Heart left ventricle (tissue), 16 donors: ENCODE results near the gene SAPCD1. TPM values are rescaled to one million over a fixed set of nuclear protein-coding genes. Genes with fewer than 3 reads are reported as not detected.

Source experiments
- ATAC-seq, 4 donors: fragments of 200-7000 bp; cut with Tn5 transposase; one replicate each; pipeline ENCODE4 v1.9.1; 2020 to 2022; ENCODE audit warnings: moderate library complexity in 4 of 4, mild to moderate bottlenecking in 3 of 4, moderate number of reproducible peaks in 1 of 4
- DNase-seq, 5 donors: peaks; one replicate each; pipeline ENCODE4 v3.0.0-alpha.2; 2020
- H3K27ac ChIP-seq, 12 donors: fragments of 200-600 bp; sonication (generic) in 4 of 12; one replicate each; pipeline versions ENCODE4 v1.5.0 to v1.8.0; 2016 to 2022; ENCODE audit warnings: mild to moderate bottlenecking in 2 of 12
- H3K27me3 ChIP-seq, 9 donors: fragments of 200-600 bp; sonication (generic) in 2 of 9; one replicate each; pipeline versions ENCODE4 v1.5.1 to v1.8.0; 2016 to 2022; ENCODE audit warnings: mild to moderate bottlenecking in 3 of 9
- H3K36me3 ChIP-seq, 9 donors: fragments of 200-600 bp; sonication (generic) in 2 of 9; one replicate each; pipeline versions ENCODE4 v1.5.0 to v1.8.0; 2018 to 2022; ENCODE audit warnings: mild to moderate bottlenecking in 2 of 9
- H3K4me1 ChIP-seq, 12 donors: fragments of 200-600 bp; sonication (generic) in 4 of 12; one replicate each; pipeline versions ENCODE4 v1.5.0 to v1.8.0; 2016 to 2022; ENCODE audit warnings: mild to moderate bottlenecking in 3 of 12
- H3K4me3 ChIP-seq, 12 donors: fragments of 200-600 bp; sonication (generic) in 4 of 12; one replicate each; pipeline versions ENCODE4 v1.5.0 to v1.8.0; 2017 to 2022; ENCODE audit warnings: mild to moderate bottlenecking in 9 of 12, moderate library complexity in 4 of 12
- H3K9me3 ChIP-seq, 12 donors: fragments of 200-600 bp; sonication (generic) in 4 of 12; one replicate each; pipeline versions ENCODE4 v1.5.0 to v1.8.0; 2016 to 2022; ENCODE audit warnings: mild to moderate bottlenecking in 1 of 12
- CTCF ChIP-seq, 12 donors: fragments of 200-600 bp; sonication (generic) in 4 of 12; IDR thresholded peaks; one replicate each; pipeline versions ENCODE4 v1.5.0 to v1.8.0; 2018 to 2022; ENCODE audit warnings: antibody characterized with exemption in 12 of 12, mild to moderate bottlenecking in 5 of 12
- POLR2A ChIP-seq, 2 donors: fragments of 450-650 bp; IDR thresholded peaks; one replicate each; pipeline ENCODE4 v1.6.1; 2017; ENCODE audit warnings: antibody characterized with exemption in 2 of 2, mild to moderate bottlenecking in 2 of 2, moderate library complexity in 2 of 2
- WGBS, 4 donors: extraction: QIAGEN DNeasy Blood & Tissue Kit in 2 of 4; methylation state at CpG; one replicate each; pipeline versions ENCODE4 v1.1.5 to v1.1.7; 2013 to 2018; 5-methylcytosine and 5-hydroxymethylcytosine counted together
- intact Hi-C, 10 donors: fragments of 100-400 bp; cut with DNase I; formaldehyde crosslinking; loops; one replicate each; pipeline versions ENCODE4 v1.11.1 to v1.14.2; 2022
- polyA plus RNA-seq, 2 donors: library from polyadenylated mRNA; stranded (reverse); fragments of 200-250 nt; gene quantifications; one replicate each; pipeline ENCODE4 v1.2.3, GENCODE V29; 2013
- total RNA-seq, 9 donors: library from RNA; depleted of rRNA in 2 of 9; stranded (reverse); fragments of >200 nt in 2 of 9; fragmentation: NEBNext Ultra II Directional in 3 of 9; extraction: Animal tissue kit (Norgen Biotek cat#: 25700) in 3 of 9; gene quantifications; one replicate each; pipeline versions ENCODE4 v1.1.0 to v1.2.4, GENCODE V29; 2016 to 2023
- donor health status: ischemic (EF 13 %, LVEDD 7.1; RV severe dilation, severe dysfunction).
- donor health status: healthy with polysubstance abuse.
- donor health status: DM: no; HTN: yes; CAD: no.
- donor health status: DM: no; HTN: no; CAD: no.
- donor health status: ischemic (EF 25% LVEDD 6.9; RV normal size, moderate dysfunction).
- donor health status: ischemic (EF 25% LVEDD 5.7; RV mildly dilated, moderate dysfunction).
- donor health status: healthy.
- donor health status: DM: yes; HTN: yes; CAD: no.
- donor health status: ischemic (EF 35%, LVEDD 5.7; RV mildly dilated, moderate dysfunction).
- donor health status: nonischemic (EF 11% LVEDD 7.7; RV severe dilation, severe dysfunction).
- donor health status: DM: yes; HTN: yes; CAD: no.
- donor health status: PGD.
- donor health status: ischemic (EF 29% LVEDD 5.4; RV normal size, mild dysfunction).
- donor health status: nonischemic (EF 23%, LVEDD 6.1; RV moderate dilation, normal function).

Gene SAPCD1
- total and polyA plus RNA-seq, 11 donors: 0.35 to 1.5 (median 0.73) TPM; not detected in 6

DNA sequence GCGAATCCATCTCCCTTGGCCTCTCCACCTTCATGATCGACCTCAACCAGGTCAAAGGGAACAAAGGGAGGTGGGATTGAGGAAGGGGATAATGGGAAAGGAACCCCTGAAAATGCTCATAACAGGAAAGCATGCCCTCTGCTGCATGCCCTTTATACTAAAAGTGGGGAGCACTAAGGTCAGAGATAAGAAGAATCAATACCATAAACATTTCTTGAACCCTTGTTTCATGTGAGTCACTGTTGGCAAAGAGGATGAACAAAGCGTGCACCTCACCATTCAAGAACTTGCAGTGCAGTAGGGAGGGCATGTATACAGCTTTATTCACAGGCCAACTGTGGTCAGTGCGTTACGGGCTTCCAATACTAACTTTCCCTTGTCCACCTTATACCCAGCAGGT lies 1.7 kb upstream of the SAPCD1 start:
- H3K9me3 ChIP-seq: no peaks in the 10 kb centered on the region
- no peaks in the 10 kb centered on the region for H3K27me3 ChIP-seq
- DNase-seq: no peak
- 89 to 97% (median 93%) methylated on average over 5 of the region's 5 CpGs for WGBS, 4 donors
- no peak for TF ChIP-seq CTCF (IDR thresholded peaks at IDR 0.05)
- TF ChIP-seq POLR2A (IDR thresholded peaks at IDR 0.05): no peak
- peaks cover 0 to 14% (median 2%) of the 10 kb centered on the region in 12 donors for H3K4me1 ChIP-seq
- H3K4me3 ChIP-seq: no peak overlapping the region
- intact Hi-C loops: loop anchor here in 3 of 10 donors (5.0 to 10.0 kb wide), 3 partner anchors 33 to 78 kb away; partner anchors contain the start of genes LY6G5C (in 2 of the 3) and DDAH2 (in 1 of the 3)
- H3K27ac ChIP-seq: no peak overlapping the region
- ATAC-seq: no peak
- peaks cover 0 to 29% (median 0%) of the 10 kb centered on the region in 9 donors for H3K36me3 ChIP-seq

- intact Hi-C loops: loop anchor here in 3 of 10 donors (5.0 to 10.0 kb wide), 3 partner anchors 34 to 79 kb away; partner anchors contain the start of genes LY6G5C (in 2 of the 3) and DDAH2 (in 1 of the 3)
- H3K27ac ChIP-seq: no peak overlapping the region
- DNase-seq (no peak), ATAC-seq (no peak)
- H3K27me3 ChIP-seq: no peaks in the 10 kb centered on the region
- WGBS, 4 donors: 91 to 99% (median 97%) methylated on average over 8 of the region's 8 CpGs
- TF ChIP-seq POLR2A (IDR thresholded peaks at IDR 0.05): no peak
- TF ChIP-seq CTCF (IDR thresholded peaks at IDR 0.05): no peak
- peaks cover 0 to 19% (median 3%) of the 10 kb centered on the region in 12 donors for H3K4me1 ChIP-seq
- no peak overlapping the region for H3K4me3 ChIP-seq
- no peaks in the 10 kb centered on the region for H3K9me3 ChIP-seq
- peaks cover 0 to 29% (median 0%) of the 10 kb centered on the region in 9 donors for H3K36me3 ChIP-seq
These were observed 1.1 kb upstream of the SAPCD1 start for GRCh38 chr6:31761343-31761742.

DNA sequence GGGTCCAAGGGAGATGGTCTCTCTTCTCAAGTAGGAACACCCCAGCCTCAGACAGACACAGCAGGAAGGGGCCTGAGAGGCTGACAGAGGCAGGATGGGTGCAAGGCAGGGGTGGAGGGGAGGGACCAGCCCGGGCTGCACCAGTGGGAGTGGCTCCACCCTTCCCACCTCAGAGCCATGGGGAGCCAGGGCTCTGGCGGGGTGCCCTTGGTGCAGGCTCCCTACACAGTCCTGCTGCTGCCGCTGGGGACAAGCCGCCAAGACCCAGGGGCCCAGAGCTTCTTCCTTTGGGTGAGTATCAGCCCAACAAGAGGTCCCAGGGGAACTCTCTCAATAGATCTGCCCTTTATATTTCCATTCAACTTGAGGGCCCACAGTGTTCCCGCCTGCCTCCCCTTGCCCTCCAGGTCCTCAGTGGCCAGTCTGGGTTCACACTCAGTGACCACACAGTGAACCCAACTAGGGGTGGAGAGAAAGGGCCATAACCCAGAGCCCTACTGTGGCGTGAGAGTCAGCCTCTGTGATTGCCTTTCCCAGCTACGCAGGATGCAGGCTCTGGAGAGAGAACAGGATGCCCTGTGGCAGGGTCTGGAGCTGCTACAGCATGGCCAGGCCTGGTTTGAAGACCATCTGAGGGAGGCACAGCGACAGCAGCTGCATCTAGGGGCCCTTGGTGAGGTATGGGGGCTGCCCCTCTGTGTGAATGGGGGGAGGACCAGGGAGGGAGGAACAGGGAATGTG lies 592 bp downstream of the SAPCD1 start:
- H3K9me3 ChIP-seq: no peaks in the 10 kb centered on the region
- H3K27ac ChIP-seq: peak overlapping the region in 1 of 12 donors; percentile 47
- TF ChIP-seq POLR2A (IDR thresholded peaks at IDR 0.05) (no peak), CTCF (IDR thresholded peaks at IDR 0.05) (no peak)
- intact Hi-C loops: loop anchor here in 3 of 10 donors (5.0 to 10.0 kb wide), 3 partner anchors 36 to 81 kb away; partner anchors contain the start of genes LY6G5C (in 2 of the 3) and DDAH2 (in 1 of the 3)
- H3K4me1 ChIP-seq: peaks cover 0 to 21% (median 6%) of the 10 kb centered on the region in 12 donors
- peaks cover 0 to 29% (median 0%) of the 10 kb centered on the region in 9 donors for H3K36me3 ChIP-seq
- ATAC-seq (peak in 1 of 4 donors; percentile 4), DNase-seq (no peak)
- WGBS, 4 donors: 57 to 69% (median 63%) methylated on average over 6 to 8 of the region's 8 CpGs
- H3K27me3 ChIP-seq: no peaks in the 10 kb centered on the region
- H3K4me3 ChIP-seq: no peak overlapping the region

- no peaks in the 10 kb centered on the region for H3K27me3 ChIP-seq
- no peak overlapping the region for H3K4me3 ChIP-seq
- WGBS, 4 donors: 0 to 16% (median 3%) methylated on average over 1 of the region's 1 CpG
- intact Hi-C loops: loop anchor here in 3 of 10 donors (5.0 to 10.0 kb wide), 3 partner anchors 36 to 81 kb away; partner anchors contain the start of genes LY6G5C (in 2 of the 3) and DDAH2 (in 1 of the 3)
- TF ChIP-seq CTCF (IDR thresholded peaks at IDR 0.05) (peak in 1 of 12 donors; percentile 11), POLR2A (IDR thresholded peaks at IDR 0.05) (no peak)
- no peaks in the 10 kb centered on the region for H3K9me3 ChIP-seq
- H3K4me1 ChIP-seq: peaks cover 0 to 21% (median 6%) of the 10 kb centered on the region in 12 donors
- H3K36me3 ChIP-seq: peaks cover 0 to 29% (median 0%) of the 10 kb centered on the region in 9 donors
- ATAC-seq: peak in 3 of 4 donors; percentile 55 to 77 (median 57)
- H3K27ac ChIP-seq: peak overlapping the region in 1 of 12 donors; percentile 47
- DNase-seq: peak in 1 of 5 donors; percentile 34
These were observed 1.1 kb downstream of the SAPCD1 start for GRCh38 chr6:31763619-31763940.
